ENCODE measurements around the gene ALX3. TPM values are rescaled to one million over a fixed set of nuclear protein-coding genes. Genes with fewer than 3 reads are reported as not detected.

Gene ALX3
- total RNA-seq, 1 donor from 2014 or later = not detected

DNA sequence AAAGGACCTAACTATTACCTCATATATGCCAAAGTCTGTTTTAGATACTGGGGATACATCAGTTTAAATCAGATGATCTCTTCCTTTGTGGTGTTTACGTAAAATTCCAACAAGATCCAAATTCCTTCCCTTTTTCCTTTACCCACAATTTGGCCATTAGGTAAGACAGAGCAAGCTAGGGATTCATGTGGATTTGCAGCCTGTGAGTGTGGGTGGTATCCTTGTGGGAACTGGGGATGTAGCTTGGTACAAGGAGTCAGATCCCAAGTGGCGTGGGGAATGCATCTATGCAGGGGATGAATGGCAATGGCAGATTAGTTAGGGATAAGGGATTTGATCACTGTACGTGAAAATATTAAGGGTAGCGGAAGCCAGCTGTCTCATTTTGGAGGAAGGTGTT lies 45.9 kb downstream of the ALX3 start:
- Histone ChIP-seq H3K4me1 (no peaks in the 10 kb centered on the region), H3K9me3 (replicated peaks) (no peaks in the 10 kb centered on the region), H3K4me3 (no peak overlapping the region), H3K36me3 (peaks cover 52% of the 10 kb centered on the region), H3K27ac (replicated peaks) (no peak overlapping the region), H3K27me3 (ENCODE audit: low read depth) (no peaks in the 10 kb centered on the region)
- TF ChIP-seq, protein P1, sequence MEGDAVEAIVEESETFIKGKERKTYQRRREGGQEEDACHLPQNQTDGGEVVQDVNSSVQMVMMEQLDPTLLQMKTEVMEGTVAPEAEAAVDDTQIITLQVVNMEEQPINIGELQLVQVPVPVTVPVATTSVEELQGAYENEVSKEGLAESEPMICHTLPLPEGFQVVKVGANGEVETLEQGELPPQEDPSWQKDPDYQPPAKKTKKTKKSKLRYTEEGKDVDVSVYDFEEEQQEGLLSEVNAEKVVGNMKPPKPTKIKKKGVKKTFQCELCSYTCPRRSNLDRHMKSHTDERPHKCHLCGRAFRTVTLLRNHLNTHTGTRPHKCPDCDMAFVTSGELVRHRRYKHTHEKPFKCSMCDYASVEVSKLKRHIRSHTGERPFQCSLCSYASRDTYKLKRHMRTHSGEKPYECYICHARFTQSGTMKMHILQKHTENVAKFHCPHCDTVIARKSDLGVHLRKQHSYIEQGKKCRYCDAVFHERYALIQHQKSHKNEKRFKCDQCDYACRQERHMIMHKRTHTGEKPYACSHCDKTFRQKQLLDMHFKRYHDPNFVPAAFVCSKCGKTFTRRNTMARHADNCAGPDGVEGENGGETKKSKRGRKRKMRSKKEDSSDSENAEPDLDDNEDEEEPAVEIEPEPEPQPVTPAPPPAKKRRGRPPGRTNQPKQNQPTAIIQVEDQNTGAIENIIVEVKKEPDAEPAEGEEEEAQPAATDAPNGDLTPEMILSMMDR (IDR thresholded peaks at IDR 0.05; ENCODE audit: borderline replicate concordance) = no peak
- no peak for DNase-seq
- intact Hi-C loops (cut with micrococcal nuclease) = no loop called here

GRCh38 chr1:110021285-110021684 lies 49.2 kb downstream of the ALX3 start:
- H3K4me3 ChIP-seq = no peak overlapping the region
- intact Hi-C loops (cut with micrococcal nuclease) = no loop called here
- DNase-seq = no peak
- H3K9me3 ChIP-seq (replicated peaks) = no peaks in the 10 kb centered on the region
- H3K36me3 ChIP-seq = peaks cover 85% of the 10 kb centered on the region
- TF ChIP-seq, protein P1 (IDR thresholded peaks at IDR 0.05; ENCODE audit: borderline replicate concordance) = no peak
- H3K4me1 ChIP-seq = no peaks in the 10 kb centered on the region
- H3K27ac ChIP-seq (replicated peaks) = no peak overlapping the region
- H3K27me3 ChIP-seq (ENCODE audit: low read depth) = no peaks in the 10 kb centered on the region

GRCh38 chr1:110019770-110020169 lies 50.7 kb downstream of the ALX3 start:
- intact Hi-C loops (cut with micrococcal nuclease) = no loop called here
- no peaks in the 10 kb centered on the region for H3K9me3 ChIP-seq (replicated peaks)
- no peak for DNase-seq
- H3K36me3 ChIP-seq = peaks cover 97% of the 10 kb centered on the region
- no peaks in the 10 kb centered on the region for H3K4me1 ChIP-seq
- TF ChIP-seq, protein P1 (IDR thresholded peaks at IDR 0.05; ENCODE audit: borderline replicate concordance) = no peak
- no peaks in the 10 kb centered on the region for H3K27me3 ChIP-seq (ENCODE audit: low read depth)
- no peak overlapping the region for H3K4me3 ChIP-seq
- H3K27ac ChIP-seq (replicated peaks) = no peak overlapping the region

DNA sequence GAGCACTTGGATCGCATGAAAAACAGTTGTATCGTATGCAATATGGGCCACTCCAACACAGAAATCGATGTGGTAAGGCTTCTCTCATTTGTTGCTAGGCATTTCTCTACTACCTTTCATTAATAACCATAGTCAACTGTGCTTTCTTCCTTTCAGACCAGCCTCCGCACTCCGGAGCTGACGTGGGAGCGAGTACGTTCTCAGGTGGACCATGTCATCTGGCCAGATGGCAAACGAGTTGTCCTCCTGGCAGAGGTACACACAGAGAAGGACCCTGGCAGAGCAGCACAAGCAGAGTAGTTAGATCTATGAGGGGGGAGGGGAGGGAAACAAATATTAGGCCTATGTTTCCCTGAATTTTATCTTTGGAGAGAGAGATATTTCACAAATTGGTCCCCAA lies 52.1 kb downstream of the ALX3 start:
- no peak for DNase-seq

DNA sequence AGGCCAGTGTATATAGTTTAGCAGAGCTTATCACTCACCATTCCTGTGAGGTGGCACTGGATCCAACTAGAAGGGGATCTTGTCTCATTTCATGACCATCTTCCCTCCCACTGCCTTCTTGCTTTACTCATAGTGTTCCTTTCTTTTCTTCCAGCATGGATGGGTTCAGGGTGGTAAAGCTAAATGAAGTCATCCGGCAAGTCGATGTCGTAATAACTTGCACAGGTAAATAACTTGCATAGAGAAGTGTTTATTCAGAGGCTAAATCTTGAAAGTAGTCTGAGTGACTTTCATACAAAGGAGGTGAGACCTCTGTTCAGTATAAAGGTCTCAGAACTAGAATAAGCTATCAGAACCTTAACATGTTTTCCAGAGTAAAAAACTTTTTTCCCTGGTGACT lies 52.7 kb downstream of the ALX3 start:
- no peak overlapping the region for H3K4me3 ChIP-seq
- peaks cover 100% of the 10 kb centered on the region for H3K36me3 ChIP-seq
- DNase-seq = no peak
- H3K4me1 ChIP-seq = no peaks in the 10 kb centered on the region
- no peaks in the 10 kb centered on the region for H3K27me3 ChIP-seq (ENCODE audit: low read depth)
- intact Hi-C loops (cut with micrococcal nuclease) = no loop called here
- H3K9me3 ChIP-seq (replicated peaks) = no peaks in the 10 kb centered on the region
- TF ChIP-seq, protein P1 (IDR thresholded peaks at IDR 0.05; ENCODE audit: borderline replicate concordance) = no peak
- no peak overlapping the region for H3K27ac ChIP-seq (replicated peaks)

More for the DNA sequence above, 52.1 kb downstream of the ALX3 start:
- TF ChIP-seq, protein P1 (IDR thresholded peaks at IDR 0.05; ENCODE audit: borderline replicate concordance) = no peak
- H3K4me1 ChIP-seq = no peaks in the 10 kb centered on the region
- no peak overlapping the region for H3K27ac ChIP-seq (replicated peaks)
- H3K9me3 ChIP-seq (replicated peaks) = no peaks in the 10 kb centered on the region
- intact Hi-C loops (cut with micrococcal nuclease) = no loop called here
- no peaks in the 10 kb centered on the region for H3K27me3 ChIP-seq (ENCODE audit: low read depth)
- no peak overlapping the region for H3K4me3 ChIP-seq
- peaks cover 100% of the 10 kb centered on the region for H3K36me3 ChIP-seq
